ENCODE data around the gene ADAMTS10.
"Not testable (repeated sequence)": the region's sequence is repeated elsewhere in the genome, so short reads cannot be mapped to it uniquely, and the experiment has no call there.

The ADAMTS10 gene

GRCh38 chr19:8601796-8602195 is 8.7 kb downstream of the ADAMTS10 start:
- FAIRE-seq (no peak), DNase-seq (ENCODE audit: extremely low spot score, insufficient read length, low read depth) (no peak)

- FAIRE-seq (no peak), DNase-seq (ENCODE audit: extremely low spot score, insufficient read length, low read depth) (no peak)
Observed at GRCh38 chr19:8600816-8601215, 9.7 kb downstream of the ADAMTS10 start.

GRCh38 chr19:8600064-8600463 is 10.5 kb downstream of the ADAMTS10 start:
- FAIRE-seq (no peak), DNase-seq (ENCODE audit: extremely low spot score, insufficient read length, low read depth) (no peak)

- FAIRE-seq (no peak), DNase-seq (ENCODE audit: extremely low spot score, insufficient read length, low read depth) (no peak)
Observed at GRCh38 chr19:8596168-8596567, 14.3 kb downstream of the ADAMTS10 start.

- FAIRE-seq (no peak), DNase-seq (ENCODE audit: extremely low spot score, insufficient read length, low read depth) (no peak)
Observed at GRCh38 chr19:8595651-8596050, 14.9 kb downstream of the ADAMTS10 start.

- no peak for FAIRE-seq
- DNase-seq (ENCODE audit: extremely low spot score, insufficient read length, low read depth), result no peak
Observed at GRCh38 chr19:8593931-8594330, 16.6 kb downstream of the ADAMTS10 start.

GRCh38 chr19:8592231-8593009 is 18.1 kb downstream of the ADAMTS10 start:
- DNase-seq (ENCODE audit: extremely low spot score, insufficient read length, low read depth), result no peak
- no peak for FAIRE-seq

- DNase-seq (ENCODE audit: extremely low spot score, insufficient read length, low read depth) (no peak), FAIRE-seq (no peak)
Observed at GRCh38 chr19:8589177-8589714, 21.3 kb downstream of the ADAMTS10 start.

- DNase-seq (ENCODE audit: extremely low spot score, insufficient read length, low read depth), result no peak
- no peak for FAIRE-seq
Observed at GRCh38 chr19:8585894-8586750, 24.4 kb downstream of the ADAMTS10 start.

GRCh38 chr19:8584965-8585893 is 25.3 kb downstream of the ADAMTS10 start:
- FAIRE-seq (no peak), DNase-seq (ENCODE audit: extremely low spot score, insufficient read length, low read depth) (no peak)

- DNase-seq (ENCODE audit: extremely low spot score, insufficient read length, low read depth) (peak; percentile 77), FAIRE-seq (peak; percentile 92)
Observed at GRCh38 chr19:8580710-8581281, 29.7 kb downstream of the ADAMTS10 start.

GRCh38 chr19:8578642-8579265 is 31.8 kb downstream of the ADAMTS10 start:
- no peak for DNase-seq (ENCODE audit: extremely low spot score, insufficient read length, low read depth)
- FAIRE-seq, result peak; percentile 39

- FAIRE-seq, result no peak
- DNase-seq (ENCODE audit: extremely low spot score, insufficient read length, low read depth), result no peak
Observed at GRCh38 chr19:8577741-8578140, 32.8 kb downstream of the ADAMTS10 start.

- FAIRE-seq (peak; percentile 49), DNase-seq (ENCODE audit: extremely low spot score, insufficient read length, low read depth) (no peak)
Observed at GRCh38 chr19:8577247-8577646, 33.3 kb downstream of the ADAMTS10 start, which contains the start of gene MYO1F. MYO1F (minus strand) TSS chr19:8577442; CDS start chr19:8577309, 133 bp downstream.

- peak; percentile 55 for FAIRE-seq
- DNase-seq (ENCODE audit: extremely low spot score, insufficient read length, low read depth), result no peak
Observed at GRCh38 chr19:8576273-8576993, 34.1 kb downstream of the ADAMTS10 start.

GRCh38 chr19:8575467-8575997 is 35.0 kb downstream of the ADAMTS10 start:
- DNase-seq (ENCODE audit: extremely low spot score, insufficient read length, low read depth), result no peak
- no peak for FAIRE-seq

- DNase-seq (ENCODE audit: extremely low spot score, insufficient read length, low read depth); FAIRE-seq: not testable (repeated sequence)
Observed at GRCh38 chr19:8574619-8574922, 35.9 kb downstream of the ADAMTS10 start.

- no peak for FAIRE-seq
- DNase-seq (ENCODE audit: extremely low spot score, insufficient read length, low read depth), result no peak
Observed at GRCh38 chr19:8573316-8573715, 37.2 kb downstream of the ADAMTS10 start.

Data from GM18507 (cell line).